HCT116 (cell line): Measurements from ENCODE around the gene CBY1. TPM values are rescaled to one million over a fixed set of nuclear protein-coding genes. Genes with fewer than 3 reads are reported as not detected.

Source experiments
- ATAC-seq: fragments of 200-7000 bp; cut with Tn5 transposase; 2 replicates; pipeline ENCODE4 v1.9.1; 2020; ENCODE audit warnings: mild to moderate bottlenecking, moderate library complexity
- BruUV-seq: library from RNA; stranded (reverse); fragments of 400-500 nt; replicated peaks from 2 replicates; lab custom pipeline; 2021; lab: Mats Ljungman, UMichigan
- CTCF ChIA-PET: fragments of 300-600 bp; sonication (Branson Sonifier 250); formaldehyde crosslinking; loops from one replicate; lab custom pipeline; 2021; ENCODE audit warnings: antibody characterized with exemption; lab: Charles Lee
- POLR2A ChIA-PET: fragments of 300-600, 350-600 bp; sonication (Branson Sonifier 250); formaldehyde crosslinking; loops from one replicate; lab custom pipeline; 2021; ENCODE audit warnings: antibody characterized with exemption; lab: Charles Lee
- RAD21 ChIA-PET, 2 experiments: fragments of 300-600 bp; sonication (Branson Sonifier 250); formaldehyde crosslinking; loops; one replicate each; lab custom pipeline; 2023; ENCODE audit warnings: low total read pairs in 2 of 2; ENCODE audit not compliant: uncharacterized antibody in 2 of 2, unreplicated experiment in 2 of 2, low non-redundant PET in 1 of 2; lab: Charles Lee
- DNase-seq: peaks from one replicate; pipeline ENCODE4 v3.0.0-alpha.2; 2010; ENCODE audit warnings: low read depth, low spot score
- H2AFZ ChIP-seq: fragments of 200-600 bp; shearing (Covaris generic), sonication (generic); 2 replicates; pipeline ENCODE4 v1.6.1; 2017; ENCODE audit warnings: low read depth, mixed run types, mixed read lengths, antibody characterized with exemption, low read length; ENCODE audit not compliant: poor library complexity, severe bottlenecking
- H3K27ac ChIP-seq: 2 replicates; pipeline ENCODE4 v1.5.1; 2012; ENCODE audit warnings: low read depth, low read length
- H3K27me3 ChIP-seq: fragments of 200-600 bp; sonication (generic); 2 replicates; pipeline ENCODE4 v1.6.1; 2016; ENCODE audit warnings: mixed run types, low read length, mixed read lengths; ENCODE audit not compliant: insufficient read depth
- H3K36me3 ChIP-seq, 2 experiments: fragments of 200-500 bp in 1 of 2; fragments of 200-600 bp in 1 of 2; sonication (Bioruptor generic) in 1 of 2; sonication (generic) in 1 of 2; 2 replicates each; pipeline versions ENCODE4 v1.5.1 to v1.6.1; 2014 to 2016; ENCODE audit warnings: low read length in 2 of 2, inconsistent platforms in 1 of 2, mixed read lengths in 1 of 2, mixed run types in 1 of 2; ENCODE audit not compliant: insufficient read depth in 2 of 2, control insufficient read depth in 1 of 2
- H3K4me1 ChIP-seq, 2 experiments: fragments of 200-600 bp in 1 of 2; sonication (generic) in 1 of 2; 2 replicates each; pipeline versions ENCODE4 v1.5.1 to v1.6.1; 2012 to 2017; ENCODE audit warnings: low read length in 2 of 2, inconsistent platforms in 1 of 2, mild to moderate bottlenecking in 1 of 2, mixed read lengths in 1 of 2, mixed run types in 1 of 2, moderate library complexity in 1 of 2; ENCODE audit not compliant: insufficient read depth in 2 of 2, control insufficient read depth in 1 of 2
- H3K4me2 ChIP-seq: fragments of 200-600 bp; sonication (generic); 2 replicates; pipeline ENCODE4 v1.6.1; 2017; ENCODE audit warnings: mixed run types, low read length, mixed read lengths
- H3K4me3 ChIP-seq, 2 experiments: fragments of 200-600 bp in 1 of 2; sonication (generic) in 1 of 2; replicated peaks in 1 of 2; 2 replicates each; pipeline ENCODE4 v1.5.1; 2011 to 2016; ENCODE audit warnings: low read length in 2 of 2, control low read depth in 1 of 2, low read depth in 1 of 2, mild to moderate bottlenecking in 1 of 2, mixed read lengths in 1 of 2, mixed run types in 1 of 2
- H3K79me2 ChIP-seq: fragments of 200-600 bp; sonication (generic); 2 replicates; pipeline ENCODE4 v1.6.1; 2017; ENCODE audit warnings: mild to moderate bottlenecking, mixed run types, low read length, moderate library complexity, mixed read lengths; ENCODE audit not compliant: insufficient read depth
- H3K9ac ChIP-seq: fragments of 200-600 bp; sonication (generic); 2 replicates; pipeline ENCODE4 v1.6.1; 2016; ENCODE audit warnings: low read length, mixed read lengths
- H3K9me2 ChIP-seq: fragments of 200-600 bp; sonication (generic), shearing (Covaris generic); 2 replicates; pipeline ENCODE4 v1.6.1; 2017; ENCODE audit warnings: mixed run types, mild to moderate bottlenecking, moderate library complexity; ENCODE audit not compliant: insufficient read depth
- H3K9me3 ChIP-seq, 2 experiments: fragments of 200-500 bp in 1 of 2; fragments of 200-600 bp in 1 of 2; sonication (Bioruptor generic) in 1 of 2; sonication (generic) in 1 of 2; 2 replicates each; pipeline ENCODE4 v1.6.1; 2014 to 2017; ENCODE audit warnings: low read length in 2 of 2, mixed read lengths in 2 of 2, inconsistent platforms in 1 of 2, low read depth in 1 of 2, mild to moderate bottlenecking in 1 of 2, mixed run types in 1 of 2, moderate library complexity in 1 of 2; ENCODE audit not compliant: control insufficient read depth in 1 of 2, insufficient read depth in 1 of 2
- H4K20me1 ChIP-seq: fragments of 200-600 bp; sonication (generic), shearing (Covaris generic); 2 replicates; pipeline ENCODE4 v1.6.1; 2017; ENCODE audit warnings: mixed run types, mild to moderate bottlenecking, moderate library complexity; ENCODE audit not compliant: insufficient read depth
- CEBPB ChIP-seq: IDR thresholded peaks from 2 replicates; pipeline ENCODE4 v1.6.1; 2012; ENCODE audit warnings: low read depth
- EZH2 ChIP-seq: fragments of 200-600 bp; sonication (generic); IDR thresholded peaks from 2 replicates; pipeline ENCODE4 v1.6.1; 2017; ENCODE audit warnings: antibody characterized with exemption, mixed run types
- POLR2A ChIP-seq: IDR thresholded peaks from 2 replicates; pipeline ENCODE4 v1.7.0; 2011; ENCODE audit warnings: borderline replicate concordance; ENCODE audit not compliant: insufficient read depth, insufficient read length; ENCODE audit errors: extremely low read depth
- POLR2AphosphoS5 ChIP-seq: IDR thresholded peaks from 2 replicates; pipeline ENCODE4 v1.6.1; 2011; ENCODE audit warnings: mild to moderate bottlenecking, low read depth, low read length, moderate library complexity
- REST ChIP-seq: IDR thresholded peaks from 2 replicates; pipeline ENCODE4 v1.6.1; 2012; ENCODE audit warnings: low read depth
- ZFX ChIP-seq: fragments of 450-650 bp; IDR thresholded peaks from 2 replicates; pipeline ENCODE4 v1.6.1; 2017
- intact Hi-C: fragments of 100-400 bp; cut with micrococcal nuclease; formaldehyde crosslinking; loops from 2 replicates; pipeline ENCODE4 v1.10.0; 2022
- total RNA-seq: library from RNA; stranded (reverse); gene quantifications from one replicate; pipeline ENCODE4 v1.2.1, GENCODE V29; 2021; ENCODE audit not compliant: unreplicated experiment
- TF ChIP-seq, protein P1 (sequence below): IDR thresholded peaks from 2 replicates; pipeline ENCODE4 v1.6.1; 2012

The CBY1 gene
- total RNA-seq, 1 experiment from 2014 or later: 27.6 TPM

- H3K36me3 ChIP-seq: peaks cover 0 to 10% of the 10 kb centered on the region in 2 experiments; a peak in 2 of 4 replicates
- TF ChIP-seq, protein P1, sequence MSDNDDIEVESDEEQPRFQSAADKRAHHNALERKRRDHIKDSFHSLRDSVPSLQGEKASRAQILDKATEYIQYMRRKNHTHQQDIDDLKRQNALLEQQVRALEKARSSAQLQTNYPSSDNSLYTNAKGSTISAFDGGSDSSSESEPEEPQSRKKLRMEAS: peak; percentile 31; the same call in 1 of the 2 replicates
- peak; percentile 96 for TF ChIP-seq ZFX
- no peak for TF ChIP-seq REST
- no peak for TF ChIP-seq CEBPB
- no peak for TF ChIP-seq EZH2
- TF ChIP-seq POLR2A: peak; percentile 18
- no peak for TF ChIP-seq POLR2AphosphoS5
- DNase-seq: no peak
- peak overlapping the region; percentile 84 for H3K27ac ChIP-seq
- H3K79me2 ChIP-seq: peaks cover 53% of the 10 kb centered on the region
- H3K4me2 ChIP-seq: peak overlapping the region; percentile 88
- ATAC-seq: peak; percentile 3
- ChIA-PET RAD21 (interaction anchor here in 1 of 2 experiments (0.9 kb wide), 1 partner anchor 25 kb away, joined by 3 read pairs; the partner anchor contains the start of gene TOMM22), POLR2A (interaction anchor here (0.8 to 1.9 kb wide), 6 partner anchors 9 to 48 kb away, joined by 3 to 14 read pairs (median 5); partner anchors contain the start of gene TOMM22), CTCF (interaction anchor here (0.8 to 1.8 kb wide), 6 partner anchors 19 to 654 kb away, joined by 3 to 4 read pairs (median 4); partner anchors contain the start of gene TOMM22)
- H3K9me2 ChIP-seq: no peaks in the 10 kb centered on the region
- H3K27me3 ChIP-seq: no peaks in the 10 kb centered on the region
- no peak overlapping the region for H2AFZ ChIP-seq
- BruUV-seq: no TSS peak
- H3K4me1 ChIP-seq: peaks cover 21 to 43% of the 10 kb centered on the region in 2 experiments
- H3K9ac ChIP-seq: peak overlapping the region; percentile 93
- no peaks in the 10 kb centered on the region for H4K20me1 ChIP-seq
- intact Hi-C loops: no loop called here
- no peaks in the 10 kb centered on the region for H3K9me3 ChIP-seq
- peak overlapping the region; percentile 85 to 91 for H3K4me3 ChIP-seq
Observed at GRCh38 chr22:38706101-38706900, 49.9 kb downstream of the CBY1 start.
